Measurements from ENCODE around the gene NEK3.

GRCh38 chr13:52105841-52106240 lies 53.6 kb downstream of the NEK3 start:
- TF ChIP-seq POLR2A (IDR thresholded peaks at IDR 0.05) (no peak), CTCF (IDR thresholded peaks at IDR 0.05) (no peak)

Data from vagina (tissue), 2 donors.